ENCODE measurements around the gene APCDD1.

Gene APCDD1

DNA sequence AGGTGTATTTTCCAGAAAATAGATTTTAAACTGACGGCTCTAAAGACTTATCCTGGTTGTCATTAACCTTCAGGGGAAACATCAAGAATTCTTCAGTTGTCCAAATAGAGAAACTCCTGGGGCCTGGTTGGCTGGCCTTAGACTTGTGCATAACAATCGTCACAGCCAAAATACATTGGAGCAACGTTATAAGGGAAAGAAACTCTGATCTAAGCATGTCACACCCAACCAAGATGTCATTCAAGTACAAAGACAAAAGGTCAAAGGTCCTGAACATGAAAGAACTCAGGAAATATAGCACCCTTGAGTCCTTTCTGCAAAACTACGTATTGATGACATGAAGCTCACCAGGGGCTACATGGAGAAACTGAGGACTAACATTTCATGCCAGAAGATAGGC is 23.8 kb upstream of the APCDD1 start:
- no peak overlapping the region for H3K4me3 ChIP-seq (ENCODE audit: low read depth in 1 of 5, low read length in 5 of 5)
- H3K4me1 ChIP-seq (ENCODE audit: control insufficient read depth in 5 of 5, insufficient read depth in 5 of 5, low read length in 5 of 5) = peaks cover 0 to 25% (median 13%) of the 10 kb centered on the region in 5 donors
- no peaks in the 10 kb centered on the region for H3K36me3 ChIP-seq (ENCODE audit: control insufficient read depth in 5 of 5, insufficient read depth in 5 of 5, low read length in 5 of 5)
- H3K27me3 ChIP-seq (ENCODE audit: control insufficient read depth in 5 of 5, insufficient read depth in 4 of 5, low read length in 5 of 5) = no peaks in the 10 kb centered on the region
- no peak overlapping the region for H3K9ac ChIP-seq (ENCODE audit: low read length in 5 of 5)
- H3K27ac ChIP-seq (ENCODE audit: low read depth, low read length) = no peak overlapping the region
- no peaks in the 10 kb centered on the region for H3K9me3 ChIP-seq (ENCODE audit: control insufficient read depth in 5 of 5, low read length in 5 of 5)

DNA sequence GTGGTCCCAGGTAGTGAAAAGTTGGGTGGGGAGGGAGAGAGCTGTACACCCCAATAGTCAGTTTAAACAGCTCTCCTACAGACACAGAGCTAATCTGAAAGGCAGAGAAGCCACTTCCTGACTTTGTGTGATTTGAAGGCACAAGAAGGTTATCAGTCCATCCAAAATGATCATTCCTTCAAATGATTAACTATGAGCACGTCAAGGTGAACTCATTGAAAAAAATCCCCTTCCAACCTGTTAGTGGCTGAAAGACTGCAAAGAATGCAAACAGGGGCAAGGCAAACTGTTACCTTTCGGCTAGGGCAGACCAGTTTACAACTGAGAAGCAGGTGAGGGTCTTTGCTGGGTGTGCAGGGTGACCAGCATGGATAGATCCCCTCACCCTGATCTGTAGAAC is 22.8 kb upstream of the APCDD1 start:
- H3K4me1 ChIP-seq (ENCODE audit: control insufficient read depth in 5 of 5, insufficient read depth in 5 of 5, low read length in 5 of 5) = peaks cover 0 to 25% (median 13%) of the 10 kb centered on the region in 5 donors
- H3K9ac ChIP-seq (ENCODE audit: low read length in 5 of 5) = no peak overlapping the region
- no peaks in the 10 kb centered on the region for H3K36me3 ChIP-seq (ENCODE audit: control insufficient read depth in 5 of 5, insufficient read depth in 5 of 5, low read length in 5 of 5)
- H3K9me3 ChIP-seq (ENCODE audit: control insufficient read depth in 5 of 5, low read length in 5 of 5) = no peaks in the 10 kb centered on the region
- no peaks in the 10 kb centered on the region for H3K27me3 ChIP-seq (ENCODE audit: control insufficient read depth in 5 of 5, insufficient read depth in 4 of 5, low read length in 5 of 5)
- H3K4me3 ChIP-seq (ENCODE audit: low read depth in 1 of 5, low read length in 5 of 5) = no peak overlapping the region
- no peak overlapping the region for H3K27ac ChIP-seq (ENCODE audit: low read depth, low read length)

- H3K9me3 ChIP-seq (ENCODE audit: control insufficient read depth in 5 of 5, low read length in 5 of 5) = no peaks in the 10 kb centered on the region
- H3K36me3 ChIP-seq (ENCODE audit: control insufficient read depth in 5 of 5, insufficient read depth in 5 of 5, low read length in 5 of 5) = no peaks in the 10 kb centered on the region
Observed at GRCh38 chr18:10432781-10433180, 21.7 kb upstream of the APCDD1 start.

DNA sequence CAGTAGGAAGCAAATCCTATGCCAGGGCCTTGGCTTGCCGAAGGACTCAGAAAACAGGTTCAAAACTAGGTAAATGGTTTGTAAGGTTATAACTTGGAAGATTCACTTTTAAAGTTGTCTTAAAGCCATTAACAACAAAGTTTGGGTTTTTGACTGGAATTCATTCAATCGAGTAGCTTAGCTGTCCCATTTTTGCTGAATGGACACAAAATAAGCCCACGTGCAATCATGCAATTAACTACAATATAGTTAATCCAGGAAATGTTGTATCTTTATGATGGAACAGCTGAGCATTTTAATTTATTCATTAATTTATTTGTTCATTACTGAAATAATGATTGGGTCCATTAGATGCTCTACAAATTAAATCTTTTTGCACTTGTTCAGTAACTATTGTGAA is 18.3 kb upstream of the APCDD1 start:
- no peaks in the 10 kb centered on the region for H3K27me3 ChIP-seq (ENCODE audit: control insufficient read depth in 5 of 5, insufficient read depth in 4 of 5, low read length in 5 of 5)
- no peaks in the 10 kb centered on the region for H3K36me3 ChIP-seq (ENCODE audit: control insufficient read depth in 5 of 5, insufficient read depth in 5 of 5, low read length in 5 of 5)
- no peak overlapping the region for H3K4me3 ChIP-seq (ENCODE audit: low read depth in 1 of 5, low read length in 5 of 5)
- peaks cover 0 to 18% (median 12%) of the 10 kb centered on the region in 5 donors for H3K4me1 ChIP-seq (ENCODE audit: control insufficient read depth in 5 of 5, insufficient read depth in 5 of 5, low read length in 5 of 5)
- H3K9ac ChIP-seq (ENCODE audit: low read length in 5 of 5) = no peak overlapping the region
- no peak overlapping the region for H3K27ac ChIP-seq (ENCODE audit: low read depth, low read length)
- H3K9me3 ChIP-seq (ENCODE audit: control insufficient read depth in 5 of 5, low read length in 5 of 5) = no peaks in the 10 kb centered on the region

More at GRCh38 chr18:10432781-10433180, 21.7 kb upstream of the APCDD1 start:
- Histone ChIP-seq H3K4me1 (ENCODE audit: control insufficient read depth in 5 of 5, insufficient read depth in 5 of 5, low read length in 5 of 5) (peaks cover 0 to 25% (median 13%) of the 10 kb centered on the region in 5 donors), H3K27ac (ENCODE audit: low read depth, low read length) (no peak overlapping the region), H3K4me3 (ENCODE audit: low read depth in 1 of 5, low read length in 5 of 5) (no peak overlapping the region), H3K27me3 (ENCODE audit: control insufficient read depth in 5 of 5, insufficient read depth in 4 of 5, low read length in 5 of 5) (no peaks in the 10 kb centered on the region), H3K9ac (ENCODE audit: low read length in 5 of 5) (no peak overlapping the region)

DNA sequence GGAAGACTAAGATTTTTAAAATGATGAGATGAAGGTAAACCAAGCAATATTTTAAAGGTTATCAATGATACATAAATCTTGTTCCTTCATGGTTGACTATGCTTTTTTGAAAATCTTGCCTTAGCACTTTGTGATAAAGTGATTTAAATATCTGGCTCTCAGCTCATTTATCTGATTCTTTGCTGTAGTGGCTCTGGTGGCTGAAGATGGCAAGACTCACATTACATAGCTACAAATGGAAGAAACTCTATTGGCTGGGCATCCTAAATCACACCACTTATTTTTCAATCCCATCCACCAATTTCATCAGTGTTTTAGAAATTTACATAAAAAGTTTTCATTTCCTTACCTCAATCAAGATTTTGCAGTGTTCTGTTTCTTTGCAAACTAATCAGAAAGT is 16.6 kb upstream of the APCDD1 start:
- no peak overlapping the region for H3K27ac ChIP-seq (ENCODE audit: low read depth, low read length)
- peaks cover 0 to 3% (median 0%) of the 10 kb centered on the region in 5 donors for H3K4me1 ChIP-seq (ENCODE audit: control insufficient read depth in 5 of 5, insufficient read depth in 5 of 5, low read length in 5 of 5)
- no peaks in the 10 kb centered on the region for H3K27me3 ChIP-seq (ENCODE audit: control insufficient read depth in 5 of 5, insufficient read depth in 4 of 5, low read length in 5 of 5)
- H3K9me3 ChIP-seq (ENCODE audit: control insufficient read depth in 5 of 5, low read length in 5 of 5) = no peaks in the 10 kb centered on the region
- no peaks in the 10 kb centered on the region for H3K36me3 ChIP-seq (ENCODE audit: control insufficient read depth in 5 of 5, insufficient read depth in 5 of 5, low read length in 5 of 5)
- no peak overlapping the region for H3K4me3 ChIP-seq (ENCODE audit: low read depth in 1 of 5, low read length in 5 of 5)
- no peak overlapping the region for H3K9ac ChIP-seq (ENCODE audit: low read length in 5 of 5)

- Histone ChIP-seq H3K4me3 (ENCODE audit: low read depth in 1 of 5, low read length in 5 of 5) (no peak overlapping the region), H3K27me3 (ENCODE audit: control insufficient read depth in 5 of 5, insufficient read depth in 4 of 5, low read length in 5 of 5) (no peaks in the 10 kb centered on the region)
Observed at GRCh38 chr18:10439898-10440297, 14.5 kb upstream of the APCDD1 start.

DNA sequence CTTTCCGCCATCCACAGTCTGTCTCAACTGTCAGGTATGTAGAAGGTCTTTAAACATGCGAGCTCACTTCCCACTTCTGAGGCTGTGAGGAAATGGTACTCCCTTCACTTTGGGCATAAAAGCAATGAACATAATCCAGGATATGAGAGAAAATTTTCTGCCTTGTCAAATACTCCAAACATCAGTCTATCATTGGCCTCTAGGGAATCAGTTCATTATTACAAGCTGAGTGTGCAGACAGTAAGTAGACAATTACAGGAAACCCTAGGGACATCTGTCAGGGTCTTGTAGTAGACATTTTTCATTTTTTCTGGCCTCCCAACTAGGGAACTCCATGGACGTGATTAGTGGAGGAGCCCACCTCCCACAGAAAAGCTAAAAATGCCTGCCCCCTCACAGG is 13.6 kb upstream of the APCDD1 start:
- Histone ChIP-seq H3K4me3 (ENCODE audit: low read depth in 1 of 5, low read length in 5 of 5) (no peak overlapping the region), H3K27ac (ENCODE audit: low read depth, low read length) (no peak overlapping the region), H3K4me1 (ENCODE audit: control insufficient read depth in 5 of 5, insufficient read depth in 5 of 5, low read length in 5 of 5) (no peaks in the 10 kb centered on the region), H3K27me3 (ENCODE audit: control insufficient read depth in 5 of 5, insufficient read depth in 4 of 5, low read length in 5 of 5) (no peaks in the 10 kb centered on the region), H3K9ac (ENCODE audit: low read length in 5 of 5) (no peak overlapping the region), H3K9me3 (ENCODE audit: control insufficient read depth in 5 of 5, low read length in 5 of 5) (no peaks in the 10 kb centered on the region), H3K36me3 (ENCODE audit: control insufficient read depth in 5 of 5, insufficient read depth in 5 of 5, low read length in 5 of 5) (no peaks in the 10 kb centered on the region)

More at GRCh38 chr18:10439898-10440297, 14.5 kb upstream of the APCDD1 start:
- Histone ChIP-seq H3K27ac (ENCODE audit: low read depth, low read length) (no peak overlapping the region), H3K4me1 (ENCODE audit: control insufficient read depth in 5 of 5, insufficient read depth in 5 of 5, low read length in 5 of 5) (no peaks in the 10 kb centered on the region), H3K36me3 (ENCODE audit: control insufficient read depth in 5 of 5, insufficient read depth in 5 of 5, low read length in 5 of 5) (no peaks in the 10 kb centered on the region), H3K9ac (ENCODE audit: low read length in 5 of 5) (no peak overlapping the region), H3K9me3 (ENCODE audit: control insufficient read depth in 5 of 5, low read length in 5 of 5) (no peaks in the 10 kb centered on the region)

DNA sequence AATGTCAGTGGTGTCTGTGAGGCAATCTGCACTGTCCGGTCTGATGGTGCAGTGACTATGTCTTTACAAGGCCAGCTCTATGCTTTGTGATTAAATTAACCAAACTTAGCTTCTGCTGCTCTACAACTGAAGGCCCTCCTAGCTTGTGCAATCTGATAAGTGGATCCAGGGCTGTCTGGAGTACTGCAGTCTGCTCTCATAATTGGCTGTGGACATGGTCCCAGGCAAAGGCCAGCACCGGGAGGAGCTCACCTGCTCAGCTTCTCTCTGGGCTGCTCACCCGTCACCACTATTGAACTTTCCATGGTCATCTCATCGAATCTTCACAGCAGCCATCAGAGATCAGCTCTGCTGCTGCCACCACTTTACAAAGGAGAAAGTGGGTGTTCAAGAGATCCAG is 13.0 kb upstream of the APCDD1 start:
- no peaks in the 10 kb centered on the region for H3K9me3 ChIP-seq (ENCODE audit: control insufficient read depth in 5 of 5, low read length in 5 of 5)
- no peak overlapping the region for H3K9ac ChIP-seq (ENCODE audit: low read length in 5 of 5)
- H3K27me3 ChIP-seq (ENCODE audit: control insufficient read depth in 5 of 5, insufficient read depth in 4 of 5, low read length in 5 of 5) = no peaks in the 10 kb centered on the region
- no peaks in the 10 kb centered on the region for H3K36me3 ChIP-seq (ENCODE audit: control insufficient read depth in 5 of 5, insufficient read depth in 5 of 5, low read length in 5 of 5)
- no peak overlapping the region for H3K27ac ChIP-seq (ENCODE audit: low read depth, low read length)
- H3K4me1 ChIP-seq (ENCODE audit: control insufficient read depth in 5 of 5, insufficient read depth in 5 of 5, low read length in 5 of 5) = no peaks in the 10 kb centered on the region
- no peak overlapping the region for H3K4me3 ChIP-seq (ENCODE audit: low read depth in 1 of 5, low read length in 5 of 5)

- Histone ChIP-seq H3K36me3 (ENCODE audit: control insufficient read depth in 5 of 5, insufficient read depth in 5 of 5, low read length in 5 of 5) (no peaks in the 10 kb centered on the region), H3K4me1 (ENCODE audit: control insufficient read depth in 5 of 5, insufficient read depth in 5 of 5, low read length in 5 of 5) (no peaks in the 10 kb centered on the region), H3K9ac (ENCODE audit: low read length in 5 of 5) (no peak overlapping the region), H3K27ac (ENCODE audit: low read depth, low read length) (no peak overlapping the region), H3K4me3 (ENCODE audit: low read depth in 1 of 5, low read length in 5 of 5) (no peak overlapping the region), H3K9me3 (ENCODE audit: control insufficient read depth in 5 of 5, low read length in 5 of 5) (no peaks in the 10 kb centered on the region), H3K27me3 (ENCODE audit: control insufficient read depth in 5 of 5, insufficient read depth in 4 of 5, low read length in 5 of 5) (no peaks in the 10 kb centered on the region)
Observed at GRCh38 chr18:10442551-10442971, 11.9 kb upstream of the APCDD1 start.

- no peak overlapping the region for H3K9ac ChIP-seq (ENCODE audit: low read length in 5 of 5)
- H3K27me3 ChIP-seq (ENCODE audit: control insufficient read depth in 5 of 5, insufficient read depth in 4 of 5, low read length in 5 of 5) = no peaks in the 10 kb centered on the region
- no peaks in the 10 kb centered on the region for H3K4me1 ChIP-seq (ENCODE audit: control insufficient read depth in 5 of 5, insufficient read depth in 5 of 5, low read length in 5 of 5)
- H3K4me3 ChIP-seq (ENCODE audit: low read depth in 1 of 5, low read length in 5 of 5) = no peak overlapping the region
- no peaks in the 10 kb centered on the region for H3K9me3 ChIP-seq (ENCODE audit: control insufficient read depth in 5 of 5, low read length in 5 of 5)
- no peak overlapping the region for H3K27ac ChIP-seq (ENCODE audit: low read depth, low read length)
- no peaks in the 10 kb centered on the region for H3K36me3 ChIP-seq (ENCODE audit: control insufficient read depth in 5 of 5, insufficient read depth in 5 of 5, low read length in 5 of 5)
Observed at GRCh38 chr18:10443001-10443400, 11.4 kb upstream of the APCDD1 start.

Data from subcutaneous abdominal adipose tissue (tissue), 5 donors.